Measurements from ENCODE around the gene ZBTB12. TPM values are rescaled to one million over a fixed set of nuclear protein-coding genes. Genes with fewer than 3 reads are reported as not detected.

The ZBTB12 gene
- total and polyA plus RNA-seq, 2 of the 8 experiments (the other 6 are each of a cell fraction or from before 2014, with no cell fraction given), result 20.7 to 40.8 TPM

GRCh38 chr6:31943742-31944141 lies 41.9 kb upstream of the ZBTB12 start (continued):
- TF ChIP-seq NANOG (IDR thresholded peaks at IDR 0.05; ENCODE audit: insufficient read depth, low read depth, low read length, poor library complexity, severe bottlenecking) (no peak), MAFK (IDR thresholded peaks at IDR 0.05; ENCODE audit: low read depth, low read length) (no peak), CEBPB (IDR thresholded peaks at IDR 0.05; ENCODE audit: low read depth, low read length) (no peak), TAF7 (optimal IDR thresholded peaks at IDR 0.05; ENCODE audit: borderline replicate concordance, low read depth, low read length) (no peak), HDAC2 (IDR thresholded peaks at IDR 0.05; ENCODE audit: borderline replicate concordance in 1 of 2, low read depth in 2 of 2, low read length in 2 of 2) (no peak), RAD21 (IDR thresholded peaks at IDR 0.05 in 1 of 2, conservative IDR thresholded peaks at IDR 0.05 in 1 of 2; ENCODE audit: low read depth in 2 of 2, low read length in 2 of 2) (no peak), SIX5 (IDR thresholded peaks at IDR 0.05; ENCODE audit: low read depth, low read length) (no peak), RXRA (IDR thresholded peaks at IDR 0.05; ENCODE audit: insufficient read depth, low read depth, low read length) (no peak)
